CD14-positive monocyte (primary cell): ENCODE results near the gene CGB1. TPM values are rescaled to one million over a fixed set of nuclear protein-coding genes. Genes with fewer than 3 reads are reported as not detected.
"Not testable (repeated sequence)": the region's sequence is repeated elsewhere in the genome, so short reads cannot be mapped to it uniquely, and the experiment has no call there.

Source experiments
- DNase-seq, 3 donors: peaks; one replicate each; pipeline ENCODE4 v3.0.0-alpha.2; 2011 to 2022
- H2AFZ ChIP-seq: 2 replicates; pipeline ENCODE4 v1.6.0; 2012; ENCODE audit warnings: mild to moderate bottlenecking, low read depth, low read length, inconsistent platforms; ENCODE audit not compliant: insufficient read depth, poor library complexity, severe bottlenecking
- H3K27ac ChIP-seq, 2 donors: 1 replicate in 1 of 2; 2 replicates in 1 of 2; pipeline ENCODE4 v1.5.1; 2012 to 2013; ENCODE audit warnings: low read length in 2 of 2, control low read depth in 1 of 2, inconsistent platforms in 1 of 2, low read depth in 1 of 2, mild to moderate bottlenecking in 1 of 2
- H3K27me3 ChIP-seq, 2 donors: one replicate each; pipeline versions ENCODE4 v1.6.0 to v1.6.1; 2011 to 2013; ENCODE audit warnings: low read length in 2 of 2; ENCODE audit not compliant: control insufficient read depth in 2 of 2, insufficient read depth in 2 of 2
- H3K36me3 ChIP-seq, 2 donors: replicated peaks in 1 of 2; 1 replicate in 1 of 2; 2 replicates in 1 of 2; pipeline versions ENCODE4 v1.5.1 to v1.6.1; 2012 to 2013; ENCODE audit warnings: low read length in 2 of 2, control low read depth in 1 of 2, inconsistent platforms in 1 of 2, mild to moderate bottlenecking in 1 of 2; ENCODE audit not compliant: insufficient read depth in 2 of 2, control insufficient read depth in 1 of 2
- H3K4me1 ChIP-seq, 2 donors: 1 replicate in 1 of 2; 2 replicates in 1 of 2; pipeline versions ENCODE4 v1.5.1 to v1.6.1; 2012 to 2013; ENCODE audit warnings: low read length in 2 of 2, control low read depth in 1 of 2, inconsistent platforms in 1 of 2, mild to moderate bottlenecking in 1 of 2, moderate library complexity in 1 of 2; ENCODE audit not compliant: insufficient read depth in 2 of 2, control insufficient read depth in 1 of 2
- H3K4me2 ChIP-seq: replicated peaks from 2 replicates; pipeline ENCODE3; 2012; ENCODE audit warnings: low read length, moderate library complexity, mild to moderate bottlenecking; ENCODE audit not compliant: poor library complexity, severe bottlenecking; ENCODE audit errors: extremely low read depth
- H3K4me3 ChIP-seq, 3 experiments: fragments of 200-600 bp in 1 of 3; sonication (generic) in 1 of 3; replicated peaks in 1 of 3; 1 replicate in 2 of 3; 2 replicates in 1 of 3; pipeline ENCODE4 v1.5.1; 2011 to 2013; ENCODE audit warnings: low read length in 3 of 3, mild to moderate bottlenecking in 3 of 3, control low read depth in 2 of 3, low read depth in 2 of 3, inconsistent platforms in 1 of 3, moderate library complexity in 1 of 3
- H3K79me2 ChIP-seq: 2 replicates; pipeline ENCODE4 v1.6.0; 2012; ENCODE audit warnings: mild to moderate bottlenecking, control low read depth, inconsistent platforms, low read length, moderate library complexity; ENCODE audit not compliant: insufficient read depth
- H3K9ac ChIP-seq: 2 replicates; pipeline ENCODE4 v1.6.0; 2017; ENCODE audit warnings: low read length, mild to moderate bottlenecking; ENCODE audit not compliant: insufficient read depth, poor library complexity, severe bottlenecking
- H3K9me3 ChIP-seq, 2 donors: replicated peaks in 1 of 2; 1 replicate in 1 of 2; 2 replicates in 1 of 2; pipeline versions ENCODE4 v1.5.1 to v1.6.1; 2012 to 2013; ENCODE audit warnings: low read length in 2 of 2, control low read depth in 1 of 2; ENCODE audit not compliant: control insufficient read depth in 1 of 2, insufficient read depth in 1 of 2
- H4K20me1 ChIP-seq: 2 replicates; pipeline ENCODE4 v1.6.0; 2012; ENCODE audit warnings: mild to moderate bottlenecking, low read length, control low read depth, moderate library complexity; ENCODE audit not compliant: insufficient read depth
- H3K27ac Mint-ChIP-seq, 7 donors: one replicate each; pipeline ENCODE4 v1.8.0; 2020; ENCODE audit warnings: mild to moderate bottlenecking in 7 of 7, mixed read lengths in 7 of 7, moderate library complexity in 6 of 7, inconsistent platforms in 2 of 7
- H3K27me3 Mint-ChIP-seq, 3 donors: one replicate each; pipeline ENCODE4 v1.8.0; 2021 to 2022; ENCODE audit warnings: low read depth in 3 of 3, mild to moderate bottlenecking in 3 of 3, mixed read lengths in 3 of 3, moderate library complexity in 3 of 3, inconsistent platforms in 1 of 3
- H3K36me3 Mint-ChIP-seq, 2 donors: one replicate each; pipeline ENCODE4 v1.8.0; 2020; ENCODE audit warnings: mixed read lengths in 2 of 2, inconsistent platforms in 1 of 2, mild to moderate bottlenecking in 1 of 2
- H3K4me1 Mint-ChIP-seq: one replicate; pipeline ENCODE4 v1.8.0; 2020; ENCODE audit warnings: mild to moderate bottlenecking, mixed read lengths
- H3K4me3 Mint-ChIP-seq, 2 donors: one replicate each; pipeline ENCODE4 v1.8.0; 2020; ENCODE audit warnings: mild to moderate bottlenecking in 2 of 2, mixed read lengths in 2 of 2, moderate library complexity in 1 of 2
- H3K9me3 Mint-ChIP-seq, 7 donors: one replicate each; pipeline ENCODE4 v1.8.0; 2020 to 2022; ENCODE audit warnings: mixed read lengths in 7 of 7, mild to moderate bottlenecking in 6 of 7, moderate library complexity in 6 of 7, inconsistent platforms in 2 of 7
- WGBS: methylation state at CpG from one replicate; pipeline ENCODE4 v1.1.5; 2013; ENCODE audit warnings: missing lambda C conversion rate; ENCODE audit not compliant: insufficient coverage; 5-methylcytosine and 5-hydroxymethylcytosine counted together
- intact Hi-C, 2 donors: fragments of 100-400 bp; cut with micrococcal nuclease; formaldehyde crosslinking; loops; one replicate each; pipeline versions ENCODE4 v1.15.0 to v1.15.1; 2023
- polyA plus RNA-seq, 3 donors: library from polyadenylated mRNA; depleted of rRNA in 1 of 3; unstranded in 2 of 3; stranded (reverse) in 1 of 3; fragments of 300-500 nt in 2 of 3; fragments of >200 nt in 1 of 3; fragmentation: Illumina TruSeq in 2 of 3; gene quantifications; 1 replicate in 2 of 3; 2 replicates in 1 of 3; pipeline ENCODE4 v1.2.3, GENCODE V29; 2012 to 2021
- TF ChIP-seq, protein P1 (sequence below): fragments of 200-600 bp; IDR thresholded peaks from one replicate; pipeline ENCODE4 v1.8.0; 2022; ENCODE audit warnings: antibody characterized with exemption, mild to moderate bottlenecking

CGB1 gene
- polyA plus RNA-seq, 3 donors: not detected

DNA sequence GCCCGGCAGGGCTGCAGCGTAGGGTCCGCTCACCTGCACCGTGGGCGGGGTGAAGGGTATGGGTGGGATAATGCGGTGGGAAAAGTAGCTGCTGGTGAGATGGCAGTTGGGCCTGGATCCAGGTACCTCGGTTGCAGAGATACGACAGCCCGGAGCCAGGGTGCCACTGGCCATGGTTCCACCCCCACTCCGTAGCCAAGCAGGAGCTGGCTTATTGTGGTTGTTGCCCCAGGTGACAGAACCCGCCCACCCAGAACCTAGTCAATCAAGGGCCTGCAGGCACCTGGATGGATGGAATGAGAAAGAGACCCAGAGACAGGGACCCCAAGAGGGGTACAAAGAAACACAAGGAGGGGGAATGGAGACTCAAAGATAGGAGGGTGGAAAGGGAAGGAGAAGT lies 16.4 kb downstream of the CGB1 start:
- intact Hi-C loops: no loop called here
- Histone ChIP-seq H3K4me1 (peaks cover 24 to 29% of the 10 kb centered on the region in 2 donors), H3K4me2 (no peak overlapping the region), H3K9me3 (no peaks in the 10 kb centered on the region), H3K9ac (no peak overlapping the region), H3K27ac (no peak overlapping the region), H3K4me3 (no peak overlapping the region), H3K36me3 (peaks cover 8 to 11% of the 10 kb centered on the region in 2 donors), H3K79me2 (no peaks in the 10 kb centered on the region), H3K27me3 (peaks cover 14 to 49% of the 10 kb centered on the region in 2 donors), H2AFZ (no peak overlapping the region), H4K20me1 (no peaks in the 10 kb centered on the region)
- TF ChIP-seq, protein P1, sequence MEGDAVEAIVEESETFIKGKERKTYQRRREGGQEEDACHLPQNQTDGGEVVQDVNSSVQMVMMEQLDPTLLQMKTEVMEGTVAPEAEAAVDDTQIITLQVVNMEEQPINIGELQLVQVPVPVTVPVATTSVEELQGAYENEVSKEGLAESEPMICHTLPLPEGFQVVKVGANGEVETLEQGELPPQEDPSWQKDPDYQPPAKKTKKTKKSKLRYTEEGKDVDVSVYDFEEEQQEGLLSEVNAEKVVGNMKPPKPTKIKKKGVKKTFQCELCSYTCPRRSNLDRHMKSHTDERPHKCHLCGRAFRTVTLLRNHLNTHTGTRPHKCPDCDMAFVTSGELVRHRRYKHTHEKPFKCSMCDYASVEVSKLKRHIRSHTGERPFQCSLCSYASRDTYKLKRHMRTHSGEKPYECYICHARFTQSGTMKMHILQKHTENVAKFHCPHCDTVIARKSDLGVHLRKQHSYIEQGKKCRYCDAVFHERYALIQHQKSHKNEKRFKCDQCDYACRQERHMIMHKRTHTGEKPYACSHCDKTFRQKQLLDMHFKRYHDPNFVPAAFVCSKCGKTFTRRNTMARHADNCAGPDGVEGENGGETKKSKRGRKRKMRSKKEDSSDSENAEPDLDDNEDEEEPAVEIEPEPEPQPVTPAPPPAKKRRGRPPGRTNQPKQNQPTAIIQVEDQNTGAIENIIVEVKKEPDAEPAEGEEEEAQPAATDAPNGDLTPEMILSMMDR: no peak
- Mint-ChIP-seq H3K27ac (no peak overlapping the region), H3K36me3 (peaks cover 18 to 19% of the 10 kb centered on the region in 2 donors), H3K4me3 (peak overlapping the region in 1 of 2 donors; percentile 55), H3K9me3 (peaks cover 0 to 10% (median 5%) of the 10 kb centered on the region in 7 donors), H3K27me3 (peaks cover 36 to 48% (median 48%) of the 10 kb centered on the region in 3 donors), H3K4me1 (peaks cover 29% of the 10 kb centered on the region)
- no peak for DNase-seq
- WGBS: 79% methylated on average over 10 of the region's 11 CpGs

DNA sequence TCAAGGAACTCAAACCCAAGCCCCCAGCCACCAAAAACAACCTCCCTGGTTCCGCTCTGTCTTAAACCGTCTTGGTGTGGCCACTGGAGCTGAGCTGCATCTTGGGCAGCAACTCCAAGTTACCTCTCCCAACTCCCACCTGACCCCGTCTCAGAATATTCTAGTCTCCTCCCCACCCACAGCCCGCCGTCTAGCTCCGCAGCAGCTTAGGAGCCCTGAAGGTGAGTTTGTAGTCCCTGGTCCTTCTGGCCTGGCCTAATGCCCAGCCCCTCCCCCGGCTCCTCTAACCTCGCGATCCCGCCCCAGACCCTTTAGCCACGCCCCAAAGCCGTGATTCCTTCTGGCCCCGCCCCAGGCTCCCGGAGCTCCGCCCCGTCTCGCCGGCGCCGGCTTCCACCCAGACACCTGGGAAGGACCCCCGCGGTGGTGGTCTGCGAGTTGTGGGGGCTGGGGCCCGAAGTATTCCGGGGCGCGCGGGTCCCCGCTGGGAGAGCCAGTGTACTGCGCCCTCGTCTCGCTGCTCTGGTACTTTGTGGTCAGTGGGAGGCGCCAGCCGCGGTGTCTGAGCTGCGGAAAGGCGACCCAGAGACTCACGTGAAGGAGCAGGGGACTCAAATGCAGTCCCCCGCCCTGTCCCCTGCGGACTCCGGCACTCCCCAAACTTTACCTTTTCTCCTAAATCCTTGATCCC lies 17.3 kb downstream of the CGB1 start:
- no peak overlapping the region for H3K9ac ChIP-seq
- H2AFZ ChIP-seq: peak overlapping the region; percentile 78
- Mint-ChIP-seq H3K27me3 (peaks cover 36 to 48% (median 48%) of the 10 kb centered on the region in 3 donors), H3K36me3 (peaks cover 24 to 28% of the 10 kb centered on the region in 2 donors), H3K4me3 (peak overlapping the region; percentile 91 to 96), H3K27ac (peak overlapping the region in 2 of 7 donors; percentile 19 to 79), H3K4me1 (peaks cover 29% of the 10 kb centered on the region), H3K9me3 (peaks cover 0 to 10% (median 5%) of the 10 kb centered on the region in 7 donors)
- no peaks in the 10 kb centered on the region for H3K9me3 ChIP-seq
- DNase-seq: peak; percentile 29 to 37 (median 34)
- peaks cover 24 to 29% of the 10 kb centered on the region in 2 donors for H3K4me1 ChIP-seq
- TF ChIP-seq, protein P1: no peak
- intact Hi-C loops: no loop called here
- WGBS: 7% methylated on average over 36 of the region's 41 CpGs
- H3K4me3 ChIP-seq: peak overlapping the region; percentile 18 to 76 (median 50)
- H3K36me3 ChIP-seq: peaks cover 17 to 18% of the 10 kb centered on the region in 2 donors
- H3K27me3 ChIP-seq: peaks cover 14 to 49% of the 10 kb centered on the region in 2 donors
- peak overlapping the region; percentile 79 for H3K4me2 ChIP-seq
- no peaks in the 10 kb centered on the region for H4K20me1 ChIP-seq
- H3K79me2 ChIP-seq: no peaks in the 10 kb centered on the region
- H3K27ac ChIP-seq: no peak overlapping the region

DNA sequence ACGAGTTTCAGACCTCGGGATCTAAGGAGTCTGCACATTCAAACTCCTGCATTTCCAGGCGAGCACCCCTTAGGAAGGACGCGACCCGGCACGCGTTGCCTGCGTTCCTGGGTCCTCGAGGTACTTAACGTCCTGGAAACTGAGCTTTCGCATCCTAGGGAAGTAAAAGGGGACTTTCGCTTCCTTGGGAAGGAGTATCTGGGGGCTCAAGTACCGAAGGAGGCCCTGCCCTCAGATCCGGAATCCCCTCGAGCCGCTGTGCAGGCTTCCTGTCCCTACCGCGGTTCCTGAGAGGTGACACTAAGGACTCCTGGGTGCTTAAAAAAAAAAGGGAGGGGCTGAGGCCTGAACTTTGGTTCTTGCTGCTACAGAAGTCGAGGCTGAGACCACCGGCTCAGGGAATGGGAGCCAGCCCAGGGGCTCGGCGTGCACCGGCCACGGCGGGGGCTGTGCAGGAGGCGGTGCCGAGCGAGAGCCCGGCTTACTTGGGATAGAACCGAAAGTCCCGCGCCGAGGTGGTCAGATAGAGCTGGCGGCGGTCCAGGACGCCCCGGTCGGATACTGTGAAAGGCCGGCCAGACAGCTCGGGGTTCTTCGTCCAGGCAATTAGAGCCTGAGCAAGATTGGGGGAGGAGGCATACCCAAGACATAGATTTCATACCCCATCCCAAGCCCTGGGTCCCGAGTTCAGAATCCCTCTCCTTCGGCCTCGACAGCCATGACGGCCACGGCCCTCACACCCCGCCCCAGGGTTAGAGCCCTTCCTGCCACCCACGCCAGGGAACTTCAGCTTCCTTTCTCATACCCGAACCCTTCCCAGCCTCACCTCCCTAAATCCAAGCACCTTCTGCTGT lies 18.1 kb downstream of the CGB1 start:
- Mint-ChIP-seq H3K4me3 (peak overlapping the region; percentile 91 to 96), H3K36me3 (peaks cover 25 to 34% of the 10 kb centered on the region in 2 donors), H3K27ac (peak overlapping the region in 3 of 7 donors; percentile 19 to 79 (median 25)), H3K27me3 (peaks cover 36 to 48% (median 48%) of the 10 kb centered on the region in 3 donors), H3K4me1 (peaks cover 29% of the 10 kb centered on the region), H3K9me3 (peaks cover 0 to 10% (median 5%) of the 10 kb centered on the region in 7 donors)
- peak overlapping the region; percentile 78 for H2AFZ ChIP-seq
- H3K27ac ChIP-seq, H3K9me3 ChIP-seq, H3K79me2 ChIP-seq, DNase-seq, intact Hi-C loops, H4K20me1 ChIP-seq: not testable (repeated sequence)
- H3K9ac ChIP-seq: peak overlapping the region; percentile 21
- peak overlapping the region; percentile 18 to 76 (median 50) for H3K4me3 ChIP-seq
- peak overlapping the region; percentile 79 for H3K4me2 ChIP-seq
- WGBS: 3% methylated on average over 38 of the region's 50 CpGs
- H3K27me3 ChIP-seq: peaks cover 14 to 49% of the 10 kb centered on the region in 2 donors
- peaks cover 19 to 24% of the 10 kb centered on the region in 2 donors for H3K36me3 ChIP-seq
- H3K4me1 ChIP-seq: peaks cover 24 to 29% of the 10 kb centered on the region in 2 donors
